GM23338 (cell line): Measurements from ENCODE around the gene PFKFB3. TPM values are rescaled to one million over a fixed set of nuclear protein-coding genes. Genes with fewer than 3 reads are reported as not detected.

Experiments used
- ATAC-seq: fragments of 200-7000 bp; cut with Tn5 transposase; 3 replicates; pipeline ENCODE4 v1.9.1; 2020
- DNase-seq: peaks from one replicate; pipeline ENCODE4 v3.0.0-alpha.2; 2015; ENCODE audit warnings: low spot score
- H2AFZ ChIP-seq: fragments of 200-600 bp; sonication (generic); 2 replicates; pipeline ENCODE4 v1.8.0; 2016; ENCODE audit warnings: antibody characterized with exemption, mild to moderate bottlenecking, moderate library complexity
- H3F3A ChIP-seq: fragments of 200-600 bp; sonication (generic); replicated peaks from 2 replicates; pipeline ENCODE4 v1.8.0; 2017; ENCODE audit warnings: antibody characterized with exemption, mixed run types, low read depth
- H3K27ac ChIP-seq: fragments of 200-600 bp; sonication (generic); 2 replicates; pipeline ENCODE4 v1.6.1; 2016; ENCODE audit warnings: low read depth
- H3K27me3 ChIP-seq: fragments of 200-600 bp; sonication (generic); 2 replicates; pipeline ENCODE4 v1.8.0; 2016; ENCODE audit warnings: mild to moderate bottlenecking, mixed run types, moderate library complexity; ENCODE audit not compliant: insufficient read depth
- H3K36me3 ChIP-seq: fragments of 200-600 bp; sonication (generic); 2 replicates; pipeline ENCODE4 v1.8.0; 2016; ENCODE audit warnings: mild to moderate bottlenecking; ENCODE audit not compliant: insufficient read depth
- H3K4me1 ChIP-seq: fragments of 200-600 bp; sonication (generic); 2 replicates; pipeline ENCODE4 v1.8.0; 2016; ENCODE audit warnings: mild to moderate bottlenecking, moderate library complexity; ENCODE audit not compliant: insufficient read depth
- H3K4me2 ChIP-seq: fragments of 200-600 bp; sonication (generic); 2 replicates; pipeline ENCODE4 v1.7.1; 2017; ENCODE audit warnings: mixed run types
- H3K4me3 ChIP-seq: fragments of 200-600 bp; sonication (generic); 2 replicates; pipeline ENCODE4 v1.6.1; 2016; ENCODE audit warnings: mixed run types
- H3K79me2 ChIP-seq: fragments of 200-600 bp; sonication (generic); replicated peaks from 2 replicates; pipeline ENCODE4 v1.8.0; 2017; ENCODE audit warnings: mild to moderate bottlenecking; ENCODE audit not compliant: insufficient read depth
- H3K9me2 ChIP-seq: fragments of 200-600 bp; sonication (generic); 2 replicates; pipeline ENCODE4 v1.8.0; 2017; ENCODE audit not compliant: insufficient read depth
- H4K20me1 ChIP-seq: fragments of 200-600 bp; sonication (generic); replicated peaks from 2 replicates; pipeline ENCODE4 v1.8.0; 2017; ENCODE audit warnings: mild to moderate bottlenecking; ENCODE audit not compliant: insufficient read depth
- H3K27ac Mint-ChIP-seq: 2 replicates; pipeline ENCODE4 v1.8.0; 2020; ENCODE audit warnings: inconsistent platforms, mild to moderate bottlenecking, moderate library complexity, mixed read lengths
- H3K27me3 Mint-ChIP-seq: 3 replicates; pipeline ENCODE4 v1.8.0; 2022; ENCODE audit warnings: low read depth, mild to moderate bottlenecking, moderate library complexity, mixed read lengths, inconsistent platforms; ENCODE audit not compliant: insufficient read depth, poor library complexity
- H3K36me3 Mint-ChIP-seq: 3 replicates; pipeline ENCODE4 v1.8.0; 2021; ENCODE audit warnings: low read depth, mild to moderate bottlenecking, inconsistent platforms, moderate library complexity, mixed read lengths
- H3K4me1 Mint-ChIP-seq: 3 replicates; pipeline ENCODE4 v1.8.0; 2020; ENCODE audit warnings: mild to moderate bottlenecking, inconsistent platforms, mixed read lengths
- H3K4me3 Mint-ChIP-seq: 3 replicates; pipeline ENCODE4 v1.8.0; 2021; ENCODE audit warnings: moderate library complexity, mild to moderate bottlenecking, inconsistent platforms, mixed read lengths
- H3K9me3 Mint-ChIP-seq: 3 replicates; pipeline ENCODE4 v1.8.0; 2020; ENCODE audit warnings: moderate library complexity, mild to moderate bottlenecking, inconsistent platforms, mixed read lengths
- EZH2 ChIP-seq: fragments of 200-600 bp; sonication (generic); IDR thresholded peaks from one replicate; pipeline ENCODE4 v1.8.0; 2017; ENCODE audit warnings: antibody characterized with exemption, mild to moderate bottlenecking, low read depth; ENCODE audit not compliant: unreplicated experiment
- NANOG ChIP-seq: IDR thresholded peaks from 2 replicates; pipeline ENCODE4 v1.6.1; 2016; ENCODE audit warnings: antibody characterized with exemption, borderline replicate concordance
- POLR2AphosphoS5 ChIP-seq: IDR thresholded peaks from 2 replicates; pipeline ENCODE4 v1.6.1; 2016; ENCODE audit warnings: antibody characterized with exemption, low read depth
- REST ChIP-seq: IDR thresholded peaks from one replicate; pipeline ENCODE4 v1.6.1; 2018; ENCODE audit warnings: antibody characterized with exemption; ENCODE audit not compliant: unreplicated experiment
- ZNF462 ChIP-seq: fragments of 250-450 bp; sonication (Bioruptor Pico); IDR thresholded peaks from 2 replicates; pipeline ENCODE4 v1.5.0; 2020; ENCODE audit warnings: mild to moderate bottlenecking, moderate library complexity
- polyA plus RNA-seq: library from polyadenylated mRNA; unstranded; fragments of >200 nt; fragmentation: Nextera tagmentation; extraction: Ambion mirVana; gene quantifications from 2 replicates; pipeline ENCODE4 v1.2.1, GENCODE V29; 2016
- total RNA-seq: library from RNA; depleted of rRNA; stranded (reverse); fragments of >200 nt; shearing (Covaris generic); gene quantifications from 2 replicates; pipeline ENCODE4 v1.2.3, GENCODE V29; 2014
- TF ChIP-seq, protein P1 (sequence below), 2 experiments: fragments of 200-600 bp in 1 of 2; sonication (generic) in 1 of 2; conservative IDR thresholded peaks; 2 replicates each; pipeline versions ENCODE4 v1.5.1 to v1.6.1; 2016 to 2017; ENCODE audit warnings: antibody characterized with exemption in 2 of 2, low read depth in 2 of 2, mild to moderate bottlenecking in 2 of 2, moderate library complexity in 1 of 2

The PFKFB3 gene
- total and polyA plus RNA-seq, 2 experiments from 2014 or later: 9.5 to 26.8 TPM

DNA sequence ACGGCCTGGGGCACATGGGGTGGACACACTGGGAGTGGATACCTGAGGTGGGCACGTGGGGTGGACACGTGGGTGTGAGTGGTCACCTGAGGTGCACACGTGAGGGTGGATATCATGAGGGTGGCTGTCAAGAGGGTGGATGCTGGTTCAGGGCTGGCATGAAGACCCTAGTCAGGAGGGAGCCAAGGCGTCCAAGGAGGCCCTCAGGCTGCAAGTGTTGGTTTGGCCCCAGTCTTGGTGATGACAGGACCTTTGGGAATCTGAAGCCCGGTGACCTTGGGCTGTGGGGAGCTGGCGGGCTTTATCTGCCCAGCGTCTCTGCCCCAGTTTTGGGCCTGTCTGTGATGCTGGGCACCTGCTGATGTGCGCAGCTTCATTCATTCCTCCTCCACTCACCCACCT, 24.9 kb upstream of the PFKFB3 start:
- no peak overlapping the region for H3K4me3 ChIP-seq
- TF ChIP-seq POLR2AphosphoS5 (0 out of 2 replicates have a peak, but pooled peaks have one; percentile 10), EZH2 (no peak)
- ATAC-seq (no peak), DNase-seq (no peak)
- no peak overlapping the region for H3K4me2 ChIP-seq
- Mint-ChIP-seq H3K27ac (no peak overlapping the region), H3K4me3 (no peak overlapping the region), H3K4me1 (peaks cover 13% of the 10 kb centered on the region), H3K27me3 (peaks cover 11% of the 10 kb centered on the region), H3K36me3 (peaks cover 2% of the 10 kb centered on the region), H3K9me3 (no peaks in the 10 kb centered on the region)
- H3K36me3 ChIP-seq: no peaks in the 10 kb centered on the region
- no peaks in the 10 kb centered on the region for H3K27me3 ChIP-seq
- peaks cover 10% of the 10 kb centered on the region; the same call in 1 of the 2 replicates for H3K79me2 ChIP-seq
- 0 out of 2 replicates have a peak, but pooled peaks cover 5% of the 10 kb centered on the region for H3F3A ChIP-seq
- no peak overlapping the region for H3K27ac ChIP-seq
- H3K9me2 ChIP-seq: no peaks in the 10 kb centered on the region
- H3K4me1 ChIP-seq: no peaks in the 10 kb centered on the region
- H2AFZ ChIP-seq: no peak overlapping the region
- H4K20me1 ChIP-seq: peaks cover 24% of the 10 kb centered on the region

DNA sequence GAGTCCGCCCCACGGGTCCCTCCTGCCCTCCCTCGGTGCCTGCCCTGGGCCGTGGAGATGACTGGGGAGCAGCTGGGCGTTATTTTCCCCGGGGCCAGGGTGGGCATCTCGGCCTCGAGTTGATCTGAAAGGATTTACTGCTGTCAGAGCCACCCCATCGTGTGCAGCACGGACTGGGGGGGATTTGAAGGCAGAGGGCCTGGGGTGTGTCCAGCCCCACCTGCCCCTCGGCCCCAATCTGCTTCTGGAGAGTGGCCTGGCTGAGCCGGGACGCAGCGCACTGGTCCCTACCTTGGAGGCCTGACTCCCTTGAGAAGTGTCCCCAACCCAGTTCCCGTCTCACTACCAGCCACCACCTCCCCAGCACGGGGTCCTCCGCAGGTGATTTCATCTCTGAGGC, 24.2 kb upstream of the PFKFB3 start:
- no peak overlapping the region for H3K27ac ChIP-seq
- no peaks in the 10 kb centered on the region for H3K9me2 ChIP-seq
- no peak overlapping the region for H3K4me2 ChIP-seq
- peaks cover 5% of the 10 kb centered on the region; the same call in 1 of the 2 replicates for H3K79me2 ChIP-seq
- ATAC-seq (no peak), DNase-seq (no peak)
- TF ChIP-seq POLR2AphosphoS5: peak; percentile 4; the same call in 1 of the 2 replicates
- TF ChIP-seq, protein P1, sequence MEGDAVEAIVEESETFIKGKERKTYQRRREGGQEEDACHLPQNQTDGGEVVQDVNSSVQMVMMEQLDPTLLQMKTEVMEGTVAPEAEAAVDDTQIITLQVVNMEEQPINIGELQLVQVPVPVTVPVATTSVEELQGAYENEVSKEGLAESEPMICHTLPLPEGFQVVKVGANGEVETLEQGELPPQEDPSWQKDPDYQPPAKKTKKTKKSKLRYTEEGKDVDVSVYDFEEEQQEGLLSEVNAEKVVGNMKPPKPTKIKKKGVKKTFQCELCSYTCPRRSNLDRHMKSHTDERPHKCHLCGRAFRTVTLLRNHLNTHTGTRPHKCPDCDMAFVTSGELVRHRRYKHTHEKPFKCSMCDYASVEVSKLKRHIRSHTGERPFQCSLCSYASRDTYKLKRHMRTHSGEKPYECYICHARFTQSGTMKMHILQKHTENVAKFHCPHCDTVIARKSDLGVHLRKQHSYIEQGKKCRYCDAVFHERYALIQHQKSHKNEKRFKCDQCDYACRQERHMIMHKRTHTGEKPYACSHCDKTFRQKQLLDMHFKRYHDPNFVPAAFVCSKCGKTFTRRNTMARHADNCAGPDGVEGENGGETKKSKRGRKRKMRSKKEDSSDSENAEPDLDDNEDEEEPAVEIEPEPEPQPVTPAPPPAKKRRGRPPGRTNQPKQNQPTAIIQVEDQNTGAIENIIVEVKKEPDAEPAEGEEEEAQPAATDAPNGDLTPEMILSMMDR (conservative IDR thresholded peaks at IDR 0.05; ENCODE audit: low read depth in 2 of 2): no peak
- no peak for TF ChIP-seq NANOG
- TF ChIP-seq REST: no peak
- TF ChIP-seq ZNF462 (CRISPR knock-in tag): no peak
- H4K20me1 ChIP-seq: peaks cover 20% of the 10 kb centered on the region
- no peaks in the 10 kb centered on the region for H3K4me1 ChIP-seq
- 0 out of 2 replicates have a peak, but pooled peaks cover 5% of the 10 kb centered on the region for H3F3A ChIP-seq
- H3K27me3 ChIP-seq: no peaks in the 10 kb centered on the region
- Mint-ChIP-seq H3K4me1 (peaks cover 7% of the 10 kb centered on the region; the same call in 2 of the 3 replicates), H3K9me3 (no peaks in the 10 kb centered on the region), H3K27me3 (peaks cover 10% of the 10 kb centered on the region), H3K4me3 (no peak overlapping the region), H3K36me3 (no peaks in the 10 kb centered on the region), H3K27ac (no peak overlapping the region)
- H3K4me3 ChIP-seq: no peak overlapping the region
- H2AFZ ChIP-seq: no peak overlapping the region
- no peaks in the 10 kb centered on the region for H3K36me3 ChIP-seq
